Heart right ventricle (tissue), 16 donors: ENCODE results near the gene PGS1. TPM values are rescaled to one million over a fixed set of nuclear protein-coding genes. Genes with fewer than 3 reads are reported as not detected.

Experiments used
- ATAC-seq, 8 donors: fragments of 200-7000 bp; cut with Tn5 transposase; one replicate each; pipeline ENCODE4 v1.9.1; 2020; ENCODE audit warnings: mild to moderate bottlenecking in 8 of 8, moderate library complexity in 8 of 8, moderate number of reproducible peaks in 1 of 8
- DNase-seq, 2 donors: peaks; one replicate each; pipeline ENCODE4 v3.0.0-alpha.2; 2020
- H3K27ac ChIP-seq, 10 donors: fragments of 200-600 bp; sonication (generic) in 2 of 10; one replicate each; pipeline versions ENCODE4 v1.5.0 to v1.8.0; 2020 to 2022; ENCODE audit warnings: mild to moderate bottlenecking in 3 of 10
- H3K27me3 ChIP-seq, 7 donors: fragments of 200-600 bp; one replicate each; pipeline ENCODE4 v1.8.0; 2021 to 2022; ENCODE audit warnings: mild to moderate bottlenecking in 2 of 7
- H3K36me3 ChIP-seq, 9 donors: fragments of 200-600 bp; sonication (generic) in 1 of 9; one replicate each; pipeline versions ENCODE4 v1.5.0 to v1.8.0; 2020 to 2022; ENCODE audit warnings: mild to moderate bottlenecking in 2 of 9
- H3K4me1 ChIP-seq, 9 donors: fragments of 200-600 bp; sonication (generic) in 1 of 9; one replicate each; pipeline versions ENCODE4 v1.5.0 to v1.8.0; 2020 to 2022; ENCODE audit warnings: mild to moderate bottlenecking in 4 of 9
- H3K4me3 ChIP-seq, 10 donors: fragments of 200-600 bp; sonication (generic) in 2 of 10; one replicate each; pipeline versions ENCODE4 v1.5.0 to v1.8.0; 2020 to 2022; ENCODE audit warnings: mild to moderate bottlenecking in 7 of 10, moderate library complexity in 2 of 10
- H3K9me3 ChIP-seq, 11 donors: fragments of 200-600 bp in 10 of 11; sonication (generic) in 2 of 11; one replicate each; pipeline versions ENCODE4 v1.5.0 to v1.8.0; 2013 to 2022; ENCODE audit warnings: mild to moderate bottlenecking in 2 of 11, control low read depth in 1 of 11, moderate library complexity in 1 of 11
- WGBS, 2 donors: extraction: QIAGEN DNeasy Blood & Tissue Kit; methylation state at CpG; one replicate each; pipeline ENCODE4 v1.1.7; 2013; ENCODE audit warnings: inconsistent platforms in 1 of 2; 5-methylcytosine and 5-hydroxymethylcytosine counted together
- intact Hi-C, 10 donors: fragments of 100-400 bp; cut with DNase I; formaldehyde crosslinking; loops; one replicate each; pipeline versions ENCODE4 v1.11.1 to v1.14.2; 2022
- polyA plus RNA-seq, 2 donors: library from polyadenylated mRNA; stranded (reverse); fragments of 200-250 nt; gene quantifications; one replicate each; pipeline ENCODE4 v1.2.3, GENCODE V29; 2013
- total RNA-seq, 10 donors: library from RNA; stranded (reverse); fragmentation: NEBNext Ultra II Directional in 3 of 10; extraction: Animal tissue kit (Norgen Biotek cat#: 25700) in 3 of 10; gene quantifications; one replicate each; pipeline versions ENCODE4 v1.2.1 to v1.2.4, GENCODE V29; 2021 to 2023
- TF ChIP-seq, protein P1 (sequence below), 9 donors: fragments of 200-600 bp; sonication (generic) in 2 of 9; IDR thresholded peaks; one replicate each; pipeline versions ENCODE4 v1.5.0 to v1.8.0; 2021 to 2022; ENCODE audit warnings: antibody characterized with exemption in 9 of 9, mild to moderate bottlenecking in 5 of 9, moderate library complexity in 1 of 9
- donor health status: Arrhythmogenic right ventricular cardiomyopathy.
- donor health status: ischemic (EF 13 %, LVEDD 7.1; RV severe dilation, severe dysfunction).
- donor health status: healthy with polysubstance abuse.
- donor health status: DM: no; HTN: yes; CAD: no.
- donor health status: DM: no; HTN: no; CAD: no.
- donor health status: ischemic (EF 25% LVEDD 6.9; RV normal size, moderate dysfunction).
- donor health status: ischemic (EF 25% LVEDD 5.7; RV mildly dilated, moderate dysfunction).
- donor health status: healthy.
- donor health status: DM: yes; HTN: yes; CAD: no.
- donor health status: Ischemic cardiomyopathy.
- donor health status: ischemic (EF 35%, LVEDD 5.7; RV mildly dilated, moderate dysfunction).
- donor health status: nonischemic (EF 11% LVEDD 7.7; RV severe dilation, severe dysfunction).
- donor health status: DM: yes; HTN: yes; CAD: no.
- donor health status: PGD.
- donor health status: ischemic (EF 29% LVEDD 5.4; RV normal size, mild dysfunction).
- donor health status: nonischemic (EF 23%, LVEDD 6.1; RV moderate dilation, normal function).

The PGS1 gene
- total and polyA plus RNA-seq, 12 donors = 14.7 to 28.4 (median 18.2) TPM

DNA sequence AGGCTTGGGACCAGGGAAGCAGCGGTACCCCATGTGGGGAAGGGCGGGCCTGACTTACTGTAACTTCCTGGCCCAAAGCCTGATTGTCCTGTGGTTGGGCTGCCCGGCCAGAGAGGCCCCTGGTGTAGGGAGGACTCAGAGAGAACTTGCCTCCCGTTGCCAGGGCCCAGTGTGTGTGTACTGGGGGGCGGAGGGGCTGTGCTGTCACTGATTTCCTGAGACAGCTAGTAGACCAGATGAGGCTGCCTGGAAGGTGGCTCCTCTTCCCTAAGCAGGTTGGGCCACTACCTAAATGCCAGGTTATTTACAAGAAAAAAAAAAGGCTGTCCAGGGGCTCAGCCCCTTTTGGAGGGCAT is 35.3 kb upstream of the PGS1 start:
- ATAC-seq (peak; percentile 51 to 83 (median 70)), DNase-seq (peak; percentile 72 to 86)
- no peaks in the 10 kb centered on the region for H3K9me3 ChIP-seq
- H3K27me3 ChIP-seq = no peaks in the 10 kb centered on the region
- TF ChIP-seq, protein P1, sequence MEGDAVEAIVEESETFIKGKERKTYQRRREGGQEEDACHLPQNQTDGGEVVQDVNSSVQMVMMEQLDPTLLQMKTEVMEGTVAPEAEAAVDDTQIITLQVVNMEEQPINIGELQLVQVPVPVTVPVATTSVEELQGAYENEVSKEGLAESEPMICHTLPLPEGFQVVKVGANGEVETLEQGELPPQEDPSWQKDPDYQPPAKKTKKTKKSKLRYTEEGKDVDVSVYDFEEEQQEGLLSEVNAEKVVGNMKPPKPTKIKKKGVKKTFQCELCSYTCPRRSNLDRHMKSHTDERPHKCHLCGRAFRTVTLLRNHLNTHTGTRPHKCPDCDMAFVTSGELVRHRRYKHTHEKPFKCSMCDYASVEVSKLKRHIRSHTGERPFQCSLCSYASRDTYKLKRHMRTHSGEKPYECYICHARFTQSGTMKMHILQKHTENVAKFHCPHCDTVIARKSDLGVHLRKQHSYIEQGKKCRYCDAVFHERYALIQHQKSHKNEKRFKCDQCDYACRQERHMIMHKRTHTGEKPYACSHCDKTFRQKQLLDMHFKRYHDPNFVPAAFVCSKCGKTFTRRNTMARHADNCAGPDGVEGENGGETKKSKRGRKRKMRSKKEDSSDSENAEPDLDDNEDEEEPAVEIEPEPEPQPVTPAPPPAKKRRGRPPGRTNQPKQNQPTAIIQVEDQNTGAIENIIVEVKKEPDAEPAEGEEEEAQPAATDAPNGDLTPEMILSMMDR (IDR thresholded peaks at IDR 0.05) = peak in 1 of 9 donors; percentile 10
- intact Hi-C loops = loop anchor here in 2 of 10 donors (2.0 to 5.0 kb wide), 2 partner anchors 18 to 51 kb away; no protein-coding TSS in a partner anchor
- peaks cover 17 to 89% (median 45%) of the 10 kb centered on the region in 9 donors for H3K4me1 ChIP-seq
- WGBS, 2 donors = 17 to 29% methylated on average over 4 to 5 of the region's 5 CpGs
- H3K4me3 ChIP-seq = peak overlapping the region in 3 of 10 donors; percentile 49 to 59 (median 55)
- H3K27ac ChIP-seq = peak overlapping the region; percentile 67 to 99 (median 96)
- H3K36me3 ChIP-seq = no peaks in the 10 kb centered on the region

DNA sequence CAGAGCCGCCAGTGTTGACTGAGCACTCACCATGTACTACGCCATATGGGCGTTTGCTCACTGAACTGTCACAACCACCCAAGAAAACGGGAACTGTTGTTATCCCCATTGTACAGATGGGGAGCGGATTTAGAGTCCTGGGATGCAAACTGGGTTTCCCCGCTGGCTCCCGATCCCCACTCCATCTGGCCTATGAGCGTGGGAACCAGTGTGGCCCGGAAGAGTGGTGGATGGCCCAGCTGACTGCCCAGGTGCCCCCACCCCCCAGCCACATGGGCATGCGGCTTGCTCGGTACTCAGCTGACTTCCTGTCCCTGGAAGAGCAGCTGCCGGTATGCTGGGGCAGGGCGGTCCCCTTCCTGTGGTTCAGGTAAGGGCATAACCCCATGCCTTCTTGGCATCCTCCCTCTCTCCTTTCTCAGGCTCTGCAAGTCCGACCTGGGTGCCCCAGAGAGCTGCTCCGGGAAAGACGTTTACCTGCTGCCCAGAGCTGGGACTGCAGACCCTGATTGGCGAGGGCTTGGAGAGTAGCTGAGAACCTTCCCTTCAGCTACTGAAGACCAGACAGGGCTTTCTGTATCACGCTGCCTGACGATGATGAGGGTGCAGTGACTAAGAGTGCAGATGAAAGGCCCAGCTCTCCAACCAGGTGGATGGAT is 34.8 kb upstream of the PGS1 start:
- H3K9me3 ChIP-seq = no peaks in the 10 kb centered on the region
- DNase-seq (no peak), ATAC-seq (no peak)
- H3K36me3 ChIP-seq = no peaks in the 10 kb centered on the region
- peak overlapping the region in 9 of 10 donors; percentile 87 to 99 (median 97) for H3K27ac ChIP-seq
- H3K4me3 ChIP-seq = peak overlapping the region in 2 of 10 donors; percentile 55 to 59
- WGBS, 2 donors = 77 to 81% methylated on average over 19 of the region's 19 CpGs
- TF ChIP-seq, protein P1 (IDR thresholded peaks at IDR 0.05) = no peak
- no peaks in the 10 kb centered on the region for H3K27me3 ChIP-seq
- H3K4me1 ChIP-seq = peaks cover 17 to 86% (median 45%) of the 10 kb centered on the region in 9 donors
- intact Hi-C loops = loop anchor here in 2 of 10 donors (2.0 to 5.0 kb wide), 2 partner anchors 19 to 51 kb away; no protein-coding TSS in a partner anchor

DNA sequence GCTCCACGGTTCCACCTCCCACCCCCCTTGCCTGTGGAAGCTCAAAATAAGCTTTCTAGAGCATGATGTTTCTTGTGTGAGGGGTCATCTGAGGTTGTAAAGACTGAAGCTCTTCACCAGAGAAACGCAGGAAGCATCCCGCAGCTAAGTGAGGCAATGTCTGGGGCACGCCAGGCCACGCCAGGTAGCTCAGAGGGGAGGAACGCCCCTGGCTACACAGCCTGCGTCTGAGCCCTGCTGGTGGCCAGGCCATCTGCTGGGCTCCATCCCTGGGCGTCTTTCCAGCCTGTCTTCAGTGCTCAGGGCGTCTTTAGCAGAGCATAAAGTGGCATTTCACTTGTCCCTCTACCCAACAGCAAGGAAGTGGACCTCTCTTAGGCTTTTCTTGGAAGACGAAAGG is 33.8 kb upstream of the PGS1 start:
- TF ChIP-seq, protein P1 (IDR thresholded peaks at IDR 0.05) = no peak
- no peak overlapping the region for H3K4me3 ChIP-seq
- no peaks in the 10 kb centered on the region for H3K27me3 ChIP-seq
- peaks cover 17 to 83% (median 45%) of the 10 kb centered on the region in 9 donors for H3K4me1 ChIP-seq
- WGBS, 2 donors = 81 to 85% methylated on average over 10 of the region's 10 CpGs
- H3K36me3 ChIP-seq = no peaks in the 10 kb centered on the region
- no peaks in the 10 kb centered on the region for H3K9me3 ChIP-seq
- no peak for DNase-seq
- intact Hi-C loops = loop anchor here in 1 of 10 donors (5.0 kb wide), 1 partner anchor 52 kb away; no protein-coding TSS in a partner anchor
- ATAC-seq = no peak
- H3K27ac ChIP-seq = peak overlapping the region in 2 of 10 donors; percentile 32 to 98

DNA sequence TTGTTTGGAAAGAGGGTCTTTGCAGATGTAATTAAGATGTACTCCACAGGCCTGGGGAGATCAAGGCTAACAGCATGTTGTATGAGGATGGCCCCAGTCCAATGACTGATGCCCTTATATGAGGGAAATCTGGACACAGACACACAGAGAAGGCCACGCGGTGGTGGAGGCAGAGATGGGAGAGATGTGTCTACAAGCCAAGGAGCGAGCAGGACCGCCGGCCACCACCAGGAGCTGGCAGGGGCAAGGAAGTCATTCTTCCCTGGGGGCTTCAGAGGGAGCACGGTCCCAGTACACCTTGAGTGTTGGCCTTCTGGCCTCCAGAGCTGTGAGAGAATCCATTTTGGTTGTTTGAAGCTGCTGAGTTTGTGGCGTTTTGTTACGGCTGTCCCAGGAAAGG is 33.3 kb upstream of the PGS1 start:
- Histone ChIP-seq H3K9me3 (no peaks in the 10 kb centered on the region), H3K36me3 (no peaks in the 10 kb centered on the region), H3K27me3 (no peaks in the 10 kb centered on the region), H3K27ac (peak overlapping the region in 5 of 10 donors; percentile 5 to 98 (median 39)), H3K4me3 (no peak overlapping the region), H3K4me1 (peaks cover 17 to 85% (median 45%) of the 10 kb centered on the region in 9 donors)
- TF ChIP-seq, protein P1 (IDR thresholded peaks at IDR 0.05) = no peak
- WGBS, 2 donors = 68 to 79% methylated on average over 8 of the region's 8 CpGs
- no peak for ATAC-seq
- no peak for DNase-seq
- intact Hi-C loops = no loop called here
